ENCODE measurements around the gene SF3B3.

GRCh38 chr16:70481929-70482536 lies 41.6 kb upstream of the SF3B3 start:
- no peak for TF ChIP-seq POLR2A (IDR thresholded peaks at IDR 0.05)
- TF ChIP-seq CTCF (IDR thresholded peaks at IDR 0.05) = no peak

Measured in thyroid gland (tissue), 4 donors.